Caki2 (cell line): ENCODE data around the gene DLG4. TPM values are rescaled to one million over a fixed set of nuclear protein-coding genes. Genes with fewer than 3 reads are reported as not detected.
"Not testable (repeated sequence)": the region's sequence is repeated elsewhere in the genome, so short reads cannot be mapped to it uniquely, and the experiment has no call there.

Experiments used
- DNase-seq: peaks from one replicate; pipeline ENCODE4 v3.0.0-alpha.2; 2015; ENCODE audit warnings: low read depth
- in situ Hi-C: cut with HindIII; loops from 2 replicates; pipeline ENCODE4 v1.10.0; 2016; ENCODE audit warnings: low sequenced_read_pairs, low pct_unique_long_range_greater_than_20kb, mixed read lengths
- total RNA-seq: library from RNA; depleted of rRNA; stranded (reverse); fragments of >200 nt; shearing (Covaris generic); gene quantifications from 2 replicates; pipeline ENCODE4 v1.2.3, GENCODE V29; 2014; ENCODE audit warnings: low replicate concordance

The DLG4 gene
- total RNA-seq, 1 experiment from 2014 or later: 4.8 TPM

GRCh38 chr17:7204336-7204735 is 15.3 kb downstream of the DLG4 start:
- no peak for DNase-seq

GRCh38 chr17:7203391-7203790 is 16.2 kb downstream of the DLG4 start:
- no peak for DNase-seq
- in situ Hi-C loops: no loop called here

More at GRCh38 chr17:7204336-7204735, 15.3 kb downstream of the DLG4 start:
- in situ Hi-C loops: no loop called here

GRCh38 chr17:7196651-7197401 is 22.8 kb downstream of the DLG4 start:
- no peak for DNase-seq
- in situ Hi-C loops: no loop called here

GRCh38 chr17:7195971-7196370 is 23.7 kb downstream of the DLG4 start:
- no peak for DNase-seq

DNA sequence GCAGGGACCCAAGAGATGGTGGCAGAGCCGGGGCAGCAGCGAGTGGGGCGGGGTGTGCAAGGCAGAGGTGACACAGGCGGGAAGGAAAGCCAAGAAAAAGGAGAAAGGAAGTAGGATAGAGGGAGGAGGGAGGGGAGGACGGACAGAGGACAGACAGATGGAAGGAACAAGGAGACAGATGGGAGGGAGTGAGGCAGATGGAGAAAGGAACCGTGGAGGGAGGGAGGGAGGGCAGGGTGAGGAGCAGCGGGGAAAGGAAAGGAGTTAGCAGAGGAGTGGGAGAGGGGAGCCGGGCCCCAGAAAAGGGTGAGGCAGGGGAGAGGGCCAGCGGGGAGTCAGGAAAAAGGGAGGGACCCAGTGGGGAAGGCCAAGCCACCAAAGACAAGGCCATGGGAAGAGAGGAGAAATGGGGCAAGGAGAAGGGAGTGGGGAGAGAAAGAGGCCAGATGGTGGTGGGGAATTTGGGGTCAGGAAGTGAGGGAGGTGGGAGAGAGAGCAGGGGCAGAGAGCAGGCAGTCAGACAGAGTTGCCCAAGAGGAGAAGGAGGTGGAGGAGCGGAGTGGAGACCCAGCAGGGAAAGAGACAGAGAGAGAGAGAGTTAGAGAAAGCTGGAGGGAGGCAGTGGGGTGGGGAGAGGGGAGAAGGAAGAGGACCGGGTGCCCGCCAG is 27.2 kb downstream of the DLG4 start:
- in situ Hi-C loops: no loop called here

More at GRCh38 chr17:7195971-7196370, 23.7 kb downstream of the DLG4 start:
- in situ Hi-C loops: no loop called here

DNA sequence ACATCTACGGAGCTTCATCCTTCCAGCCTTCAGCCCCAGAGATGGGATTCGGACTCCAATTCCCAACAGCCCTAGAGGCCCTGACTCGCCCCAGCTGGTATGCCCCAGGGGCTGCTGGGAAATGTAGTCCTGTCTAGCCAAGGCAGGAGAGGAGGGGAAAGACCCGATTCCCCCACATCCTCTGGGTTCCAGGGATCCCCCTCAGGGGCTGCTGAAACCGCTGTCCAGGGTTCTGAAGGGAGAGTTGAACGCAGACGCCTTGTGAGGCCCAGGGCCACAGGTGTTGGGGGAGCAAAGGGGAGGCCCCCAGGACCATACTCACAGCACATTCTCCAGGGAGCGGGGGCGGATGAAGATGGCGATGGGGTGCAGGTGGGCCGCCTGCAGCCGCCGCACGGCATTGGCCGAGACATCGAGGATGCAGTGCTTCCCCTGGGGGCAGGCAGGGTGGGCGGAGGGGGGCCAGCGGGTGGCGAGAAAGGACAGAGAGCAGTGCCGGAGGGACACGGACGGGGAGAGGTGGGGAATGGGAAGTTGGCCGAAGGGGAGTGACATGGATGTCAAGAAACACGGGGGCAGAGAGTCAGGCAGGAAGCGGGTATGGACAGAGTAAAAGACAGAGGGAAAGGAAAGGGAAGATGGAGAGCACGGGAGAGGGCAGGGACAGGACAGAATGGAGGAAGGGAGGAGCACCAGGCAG is 27.9 kb downstream of the DLG4 start:
- no peak for DNase-seq
- in situ Hi-C loops: no loop called here

More for the DNA sequence above, 27.2 kb downstream of the DLG4 start:
- no peak for DNase-seq

DNA sequence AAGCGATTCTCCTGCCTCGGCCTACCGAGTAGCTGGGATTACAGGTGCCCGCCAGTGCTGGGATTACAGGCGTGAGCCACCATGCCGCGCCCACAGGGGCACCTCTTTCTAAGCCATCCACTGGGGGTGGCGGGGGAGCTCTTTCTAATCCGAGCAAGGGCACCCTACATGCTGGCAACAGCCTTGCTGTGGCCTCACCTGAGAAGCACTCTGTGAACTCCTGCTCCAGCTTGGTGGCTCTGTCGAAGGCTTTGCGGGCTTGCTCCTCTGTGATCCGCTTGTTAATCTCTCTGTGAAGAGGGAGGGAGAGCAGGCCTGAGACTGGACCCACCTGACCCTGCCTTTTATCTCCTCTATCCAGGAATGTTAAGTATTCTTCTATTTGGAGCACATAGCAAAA is 28.6 kb downstream of the DLG4 start:
- in situ Hi-C loops: no loop called here
- no peak for DNase-seq

GRCh38 chr17:7190276-7190917 is 29.2 kb downstream of the DLG4 start:
- in situ Hi-C loops: no loop called here
- no peak for DNase-seq

- DNase-seq: no peak
- in situ Hi-C loops: no loop called here
Measured at GRCh38 chr17:7186241-7186640, 33.4 kb downstream of the DLG4 start.

- DNase-seq: no peak
- in situ Hi-C loops: no loop called here
Measured at GRCh38 chr17:7184647-7185046, 35.0 kb downstream of the DLG4 start.

- in situ Hi-C loops: no loop called here
- peak; percentile 68 for DNase-seq
Measured at GRCh38 chr17:7184091-7184488, 35.5 kb downstream of the DLG4 start.

DNA sequence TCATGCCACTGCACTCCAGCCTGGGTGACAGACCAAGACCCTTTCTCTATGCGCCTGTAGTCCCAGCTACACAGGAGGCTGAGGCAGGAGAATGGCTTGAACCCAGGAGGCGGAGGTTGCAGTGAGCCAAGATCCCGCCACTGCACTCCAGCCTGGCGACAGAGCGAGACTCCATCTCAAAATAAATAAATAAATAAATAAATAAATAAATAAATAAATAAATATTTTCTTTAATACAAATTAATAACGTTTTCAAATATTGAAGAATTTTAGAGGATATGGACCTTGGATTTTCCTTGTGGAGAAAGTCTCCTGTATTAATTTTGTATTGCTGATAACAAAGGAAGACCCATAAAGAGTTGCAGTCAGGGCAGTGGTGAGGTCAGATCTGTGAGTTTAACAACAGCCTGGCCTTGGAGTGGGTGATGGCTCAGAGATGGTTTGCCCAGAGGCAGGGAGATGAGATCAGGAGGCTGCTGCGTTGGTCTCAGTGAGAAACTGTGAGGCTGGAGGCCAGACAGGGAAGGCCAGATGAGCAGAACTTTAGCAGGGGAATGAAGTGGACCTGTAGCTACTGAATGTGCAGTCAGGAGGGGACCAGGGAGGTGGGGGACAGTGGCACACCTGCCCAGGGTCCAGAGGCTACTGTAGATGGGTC is 36.1 kb downstream of the DLG4 start:
- DNase-seq: no peak
- in situ Hi-C loops: no loop called here

DNA sequence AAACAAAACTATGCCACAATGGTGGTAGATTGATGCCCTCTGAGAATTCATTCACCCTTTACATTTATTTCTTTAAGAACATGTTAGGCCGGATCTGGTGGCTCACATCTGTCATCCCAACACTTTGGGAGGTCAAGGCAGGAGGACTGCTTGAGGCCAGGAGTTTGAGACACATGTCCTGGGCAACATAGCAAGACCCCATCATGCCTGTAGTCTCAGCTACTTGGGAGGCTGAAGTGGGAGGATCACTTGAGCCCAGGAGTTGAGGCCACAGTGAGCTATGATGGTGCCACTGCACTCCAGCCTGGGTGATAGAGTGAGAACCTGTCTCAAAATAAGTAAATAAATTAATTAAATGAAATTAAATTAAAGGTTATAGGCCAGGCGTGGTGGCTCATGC is 37.5 kb downstream of the DLG4 start:
- in situ Hi-C loops: not testable (repeated sequence)

DNA sequence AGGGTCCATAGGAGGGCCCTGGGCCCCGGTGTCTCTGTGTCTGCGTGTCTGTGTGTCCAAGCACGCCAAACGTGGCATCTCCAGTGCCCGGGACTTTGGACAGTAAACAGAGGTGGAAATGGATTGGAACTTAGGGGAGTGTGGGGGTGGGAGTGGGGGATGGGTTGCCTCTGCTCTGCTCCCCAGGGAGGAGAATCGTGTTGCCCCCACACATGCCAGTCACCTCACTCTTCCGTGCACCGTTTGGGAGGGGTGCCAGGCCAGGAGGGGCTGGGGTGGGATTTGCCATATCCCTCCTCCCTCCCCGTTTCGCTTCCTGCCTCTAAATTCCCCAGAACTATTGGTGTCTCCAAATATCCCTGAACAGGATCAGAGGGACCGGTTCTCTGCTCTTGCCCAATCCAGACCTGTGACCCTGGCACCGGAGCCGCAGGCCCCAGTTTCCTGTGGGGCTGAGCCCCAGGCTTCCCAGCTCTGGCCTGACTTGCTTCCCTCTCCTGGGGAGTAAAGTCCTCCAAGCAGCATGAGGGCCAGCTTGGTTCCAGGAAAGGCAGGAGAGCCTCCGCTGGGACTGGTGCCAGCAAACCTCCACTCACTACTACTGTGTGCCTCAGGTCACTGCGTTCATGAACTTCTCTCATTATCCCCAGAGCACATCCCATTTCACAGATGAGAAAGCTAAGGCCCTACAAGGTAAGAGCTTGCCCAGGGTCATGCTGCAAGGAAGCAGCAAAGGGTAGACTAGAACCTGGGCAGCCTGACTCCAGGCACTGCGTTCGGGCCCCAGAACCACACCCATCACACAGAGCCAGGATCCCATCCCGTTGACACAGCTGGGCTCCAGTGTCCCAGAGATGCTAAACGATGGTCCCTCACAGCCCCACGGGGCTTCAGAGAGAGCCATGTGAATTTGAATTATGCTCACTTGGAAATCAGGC is 40.0 kb downstream of the DLG4 start, which contains the start of gene ASGR1:
Gene ASGR1, minus strand, starts transcription at position 54 of the 938 bp plus-strand sequence. CDS start 807 bp downstream, outside the sequence.
- in situ Hi-C loops: no loop called here
- no peak for DNase-seq

More for the DNA sequence above, 37.5 kb downstream of the DLG4 start:
- not testable (repeated sequence) for DNase-seq

DNA sequence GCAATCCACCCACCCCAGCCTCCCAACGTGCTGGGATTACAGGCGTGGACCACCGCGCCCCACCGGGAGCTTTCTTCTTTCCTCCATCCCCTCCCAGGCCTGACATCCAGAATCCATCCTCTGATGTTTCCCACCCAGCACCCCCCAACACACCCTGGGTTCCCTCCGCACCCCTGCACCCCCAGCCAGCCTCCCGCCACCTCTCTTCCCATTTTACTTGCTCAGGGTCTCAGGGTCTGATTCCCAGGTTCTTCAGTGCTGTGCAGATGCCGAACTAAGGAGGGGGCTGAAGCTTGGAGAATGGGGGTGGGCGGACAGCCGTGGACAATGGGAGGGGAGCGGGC is 40.7 kb downstream of the DLG4 start:
- in situ Hi-C loops: no loop called here
- DNase-seq: no peak

- in situ Hi-C loops: no loop called here
- DNase-seq: no peak
Measured at GRCh38 chr17:7177954-7178477, 41.6 kb downstream of the DLG4 start.
